HuH-7.5 (cell line): ENCODE results near the gene TAOK2.
"Not testable (repeated sequence)": the region's sequence is repeated elsewhere in the genome, so short reads cannot be mapped to it uniquely, and the experiment has no call there.

ENCODE experiments used
- DNase-seq: peaks from one replicate; pipeline ENCODE4 v3.0.0; 2011; ENCODE audit warnings: low spot score

The TAOK2 gene

DNA sequence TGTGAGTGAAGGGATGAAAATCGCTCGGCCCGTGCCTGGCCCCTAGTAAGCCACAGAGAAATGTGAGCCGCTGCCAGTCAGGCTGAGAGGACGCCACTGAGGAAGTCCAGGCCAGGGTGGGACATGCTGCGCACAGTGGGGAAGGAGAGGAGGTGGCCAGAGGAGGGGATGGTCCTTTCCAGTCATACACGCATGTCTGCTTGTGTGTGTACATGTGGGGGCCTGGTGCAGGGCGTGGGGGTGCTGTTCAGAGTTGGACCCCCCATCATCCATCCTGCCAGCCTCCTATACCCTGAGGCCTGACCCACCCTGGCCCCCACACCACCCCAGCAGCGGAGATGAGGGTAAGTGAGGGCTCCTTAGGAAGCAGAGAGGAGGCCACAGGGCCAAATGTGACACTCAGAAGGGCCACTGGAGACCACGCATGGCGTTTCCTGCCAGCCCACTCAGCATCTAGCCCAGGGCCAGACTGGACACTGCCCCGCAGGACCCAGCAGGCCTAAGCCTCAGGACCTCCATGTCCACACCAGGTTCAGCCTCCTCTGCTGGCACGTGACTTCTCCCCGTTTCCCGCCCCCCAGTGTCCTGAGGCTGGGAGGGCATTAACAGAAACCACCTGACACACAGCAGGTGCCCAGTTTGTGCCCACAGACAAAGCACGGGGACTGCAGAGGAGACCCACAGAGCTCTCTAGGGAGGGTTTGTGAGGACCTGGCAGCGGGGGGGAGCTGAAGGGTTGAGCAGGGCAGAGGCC, 30.2 kb downstream of the TAOK2 start:
- no peak for DNase-seq

GRCh38 chr16:30004424-30004776, 30.7 kb downstream of the TAOK2 start:
- no peak for DNase-seq

GRCh38 chr16:30004811-30005242, 31.2 kb downstream of the TAOK2 start:
- DNase-seq = no peak

GRCh38 chr16:30005341-30006094, 31.9 kb downstream of the TAOK2 start:
- DNase-seq = peak; percentile 89

GRCh38 chr16:30006095-30006473, 32.4 kb downstream of the TAOK2 start:
- no peak for DNase-seq

DNA sequence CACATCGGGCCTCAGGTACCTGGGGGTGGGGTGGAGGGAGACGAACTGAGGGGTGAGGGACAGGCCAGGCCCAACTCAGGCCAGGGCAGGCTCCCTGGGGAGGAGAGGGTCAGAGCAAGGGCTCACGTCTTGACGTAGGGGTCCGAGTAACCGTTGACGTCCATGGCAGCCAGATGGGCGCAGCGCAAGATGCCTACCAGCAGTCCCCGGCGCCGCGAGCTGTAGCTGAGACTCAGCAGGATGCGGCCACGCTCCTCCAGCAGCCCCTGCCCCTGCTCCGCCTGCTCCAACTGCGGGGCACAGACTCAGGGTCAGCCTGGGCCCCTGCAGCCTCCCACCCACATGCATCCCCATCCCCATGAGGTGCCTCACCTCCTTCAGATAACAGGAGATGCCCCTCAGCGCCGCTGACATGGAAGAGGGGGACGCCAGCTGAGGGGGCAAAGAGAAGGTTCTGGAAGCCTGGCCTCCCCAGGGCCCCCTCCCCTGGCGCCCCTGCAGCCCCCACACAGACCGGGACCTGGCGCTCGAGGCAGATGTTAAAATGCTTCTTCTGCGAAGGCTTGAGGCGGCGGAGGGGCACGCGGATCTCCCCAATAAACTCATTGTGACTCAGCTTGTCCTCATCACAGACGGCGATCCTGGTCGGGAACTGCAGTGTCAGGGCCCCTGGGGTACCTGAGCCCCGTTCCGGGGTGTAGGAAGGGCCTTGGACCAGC, 33.1 kb downstream of the TAOK2 start:
- no peak for DNase-seq

DNA sequence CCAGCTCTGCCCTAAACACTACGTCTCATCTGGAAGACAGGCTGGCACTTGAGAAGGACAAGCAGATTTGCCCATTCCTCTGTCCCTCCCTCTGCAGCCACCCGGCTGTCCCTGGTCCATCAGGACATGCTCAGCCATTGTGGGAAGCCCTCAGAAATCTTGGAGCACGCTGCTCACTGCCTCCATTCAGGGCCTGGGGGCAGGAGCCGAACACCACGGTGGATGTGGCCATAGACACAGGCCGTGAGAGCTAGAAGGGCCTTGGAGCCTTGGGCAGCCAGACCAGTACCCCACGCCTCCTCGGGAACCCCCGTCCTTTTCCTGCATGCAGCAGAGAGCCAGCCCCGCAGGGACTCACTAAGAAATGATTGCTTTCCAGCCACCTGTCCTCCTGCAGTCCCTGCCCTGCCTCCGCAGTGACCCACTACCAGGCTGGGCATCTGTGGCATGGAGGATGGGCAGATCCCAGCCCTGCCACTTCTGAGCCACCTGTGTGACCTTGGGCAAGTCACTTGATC, 33.8 kb downstream of the TAOK2 start:
- DNase-seq = no peak

DNA sequence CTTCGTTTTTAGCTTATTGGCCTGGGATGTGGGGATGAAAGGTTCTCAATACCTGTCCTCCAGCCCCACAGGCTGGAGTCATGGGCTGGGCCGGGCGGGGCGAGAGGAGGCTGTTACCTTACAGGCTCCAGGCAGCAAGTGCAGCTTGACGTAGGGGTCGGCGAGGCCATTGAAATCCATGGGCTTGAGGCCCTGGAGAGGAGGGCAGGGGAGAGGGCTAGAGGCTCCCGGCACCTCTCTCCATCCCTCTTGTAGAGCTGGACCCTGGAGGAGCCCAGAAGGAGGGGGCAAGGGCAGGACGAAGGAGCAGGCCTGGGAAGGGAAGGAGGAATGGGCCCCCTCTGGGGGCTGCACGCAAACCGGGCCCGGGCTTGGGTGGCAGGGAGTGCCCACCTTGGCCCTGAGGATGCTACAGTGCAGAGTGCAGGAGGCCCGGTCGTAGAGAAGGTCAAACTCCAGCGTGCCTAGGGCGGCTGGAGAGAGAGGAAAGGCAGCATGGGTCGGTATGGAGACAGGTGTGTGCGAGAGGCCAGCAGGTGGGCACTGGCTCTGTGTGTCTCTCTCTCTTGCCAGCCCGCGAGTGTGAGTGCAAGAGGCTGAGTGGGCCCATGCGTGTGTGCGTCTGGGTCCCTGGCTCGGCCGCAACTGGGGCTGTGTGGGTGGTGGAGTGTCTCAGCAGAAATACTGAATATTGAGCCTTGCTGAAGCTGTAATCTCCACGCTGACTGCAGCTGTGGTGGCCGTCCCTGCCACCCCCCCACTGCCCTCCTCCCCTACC, 35.6 kb downstream of the TAOK2 start:
- DNase-seq = no peak

DNA sequence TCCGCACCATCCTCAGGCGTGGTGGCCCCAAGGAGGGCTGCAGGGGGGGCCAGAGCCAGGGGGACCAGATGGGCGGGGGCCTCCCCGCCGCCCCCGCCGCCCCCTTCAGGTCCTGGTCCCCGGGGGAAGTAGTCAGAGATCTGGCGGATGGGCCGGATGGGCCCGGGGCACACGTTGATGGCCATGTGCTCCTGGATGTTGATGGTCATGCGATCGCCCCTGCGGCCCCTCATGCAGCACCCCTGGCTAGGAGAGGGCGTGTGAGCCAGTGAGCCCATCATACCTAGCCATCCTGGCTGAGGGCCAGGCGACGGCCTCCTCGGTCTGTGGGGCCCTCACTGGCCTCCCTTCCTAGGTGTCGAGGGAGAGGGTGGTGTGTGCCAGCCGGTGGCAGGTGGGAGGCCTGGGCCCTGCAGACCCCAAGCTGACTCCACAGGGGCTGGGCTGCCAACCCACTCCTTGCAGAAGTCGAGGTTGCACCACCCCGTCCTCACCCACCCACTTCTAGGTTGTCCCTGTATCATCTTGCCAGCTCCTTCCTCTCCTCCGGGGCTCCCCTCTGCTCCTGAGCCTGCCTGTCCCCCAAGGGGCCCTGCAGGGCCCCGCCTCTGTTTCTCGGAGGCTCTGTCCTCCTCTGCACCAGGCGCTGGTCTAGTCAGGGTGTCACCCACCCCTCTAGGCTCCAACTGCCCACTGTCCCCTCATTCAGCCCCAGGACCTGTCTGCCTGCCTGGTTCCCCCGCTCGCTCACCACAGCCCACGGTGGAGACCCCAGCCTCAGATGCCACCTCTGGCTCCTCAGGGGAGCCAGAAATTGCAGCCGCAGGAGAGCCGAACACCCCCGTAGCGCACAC, 36.5 kb downstream of the TAOK2 start:
- DNase-seq = no peak

DNA sequence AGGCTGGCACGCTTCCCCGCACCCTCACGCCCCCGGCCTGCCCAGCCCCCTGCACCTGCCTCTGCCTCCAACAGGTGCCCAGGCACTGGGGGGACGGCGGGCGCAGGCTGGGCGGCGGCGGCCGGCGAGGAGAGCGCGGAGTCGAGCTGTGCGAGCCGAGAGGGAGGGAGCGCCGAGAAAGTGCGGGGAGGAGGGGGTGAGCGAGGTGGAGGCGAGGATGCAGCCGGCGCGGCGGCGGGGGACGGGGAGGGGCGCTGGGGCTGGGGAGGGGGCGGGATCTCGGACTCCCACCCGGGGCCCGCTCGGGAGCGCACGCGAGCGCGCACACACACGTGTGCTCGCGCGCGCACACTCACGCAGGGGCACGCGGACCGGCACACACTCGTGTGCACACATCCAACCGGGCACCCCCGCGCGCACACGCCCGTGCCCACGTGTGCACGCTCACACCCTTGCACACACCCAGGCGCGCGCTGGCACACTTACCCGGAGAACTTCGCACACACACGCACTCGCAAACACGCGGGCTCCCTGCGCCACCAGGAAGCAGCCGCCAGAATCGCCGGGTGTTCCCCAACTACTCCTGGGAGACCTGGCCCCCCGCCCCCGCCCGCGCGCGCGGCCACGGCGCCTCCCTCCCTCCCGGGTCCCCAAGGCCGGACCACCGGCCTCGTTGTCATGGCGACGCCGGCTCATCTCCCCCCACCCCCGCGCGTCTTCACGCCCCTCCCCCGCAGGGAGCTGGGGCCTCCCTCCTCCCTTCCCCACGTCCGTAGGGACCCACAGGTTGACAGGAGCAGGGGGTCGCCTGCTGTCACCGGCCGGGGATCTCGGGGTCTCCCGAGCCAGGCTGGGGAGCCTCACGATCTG, 37.4 kb downstream of the TAOK2 start, which contains the start of gene DOC2A:
DOC2A (minus strand) TSS at position 184 of the 870 bp plus-strand sequence. CDS start 805 bp downstream, outside the sequence.
- DNase-seq = no peak

DNA sequence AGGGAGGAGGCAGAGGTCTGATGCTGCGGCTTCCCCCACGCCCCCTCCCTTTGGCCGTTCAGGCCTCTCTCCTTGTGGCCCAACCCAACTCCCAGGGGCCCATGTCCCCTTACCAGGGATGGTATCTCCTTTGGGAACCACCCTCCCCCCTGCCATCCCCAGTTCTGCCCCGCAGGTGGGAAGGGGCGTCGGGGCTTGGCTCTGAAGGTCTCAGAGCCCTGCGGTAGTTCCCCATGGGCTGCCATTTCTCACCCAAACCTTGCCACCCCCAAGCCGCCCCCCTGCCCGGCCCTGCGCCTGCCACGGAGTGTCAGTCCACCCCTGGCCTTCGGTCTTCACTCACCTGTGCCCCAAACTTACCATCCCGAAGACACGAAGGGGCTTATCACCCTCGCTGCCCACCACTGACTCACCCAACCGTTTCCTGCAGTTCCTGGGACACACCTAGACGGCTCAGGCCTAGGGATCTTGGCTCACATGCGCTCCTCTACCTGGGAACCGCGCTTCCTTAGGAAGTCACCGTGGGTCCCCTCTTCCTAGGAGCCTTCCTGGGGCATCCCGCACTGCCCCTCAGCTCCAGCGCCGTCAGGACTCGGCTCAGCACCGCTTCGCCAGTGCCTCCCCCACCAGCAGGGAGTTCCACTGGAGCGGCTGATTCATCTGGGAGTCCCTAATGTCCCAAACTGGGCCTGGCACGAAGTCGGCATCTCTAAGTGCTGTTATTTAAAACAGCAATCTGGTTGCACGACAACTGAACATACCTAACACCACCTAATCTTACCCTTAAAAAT, 38.2 kb downstream of the TAOK2 start:
- no peak for DNase-seq

DNA sequence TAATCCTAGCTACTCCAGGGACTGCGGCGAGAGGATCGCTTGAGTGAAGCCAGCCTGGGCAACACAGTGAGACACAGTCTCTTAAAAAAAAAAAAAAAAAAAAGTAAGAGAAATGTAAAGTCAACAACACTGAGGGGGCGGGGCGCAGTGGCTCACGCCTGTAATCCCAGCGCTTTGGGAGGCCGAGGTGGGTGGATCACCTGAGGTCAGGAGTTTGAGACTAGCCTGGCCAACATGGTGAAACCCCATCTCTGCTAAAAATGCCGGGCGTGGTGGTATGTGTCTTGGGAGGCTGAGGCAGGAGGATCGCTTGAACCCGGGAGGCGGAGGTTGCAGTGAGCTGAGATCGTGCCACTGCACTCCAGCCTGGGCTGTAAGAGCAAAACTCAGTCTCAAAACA, 38.9 kb downstream of the TAOK2 start:
- not testable (repeated sequence) for DNase-seq

DNA sequence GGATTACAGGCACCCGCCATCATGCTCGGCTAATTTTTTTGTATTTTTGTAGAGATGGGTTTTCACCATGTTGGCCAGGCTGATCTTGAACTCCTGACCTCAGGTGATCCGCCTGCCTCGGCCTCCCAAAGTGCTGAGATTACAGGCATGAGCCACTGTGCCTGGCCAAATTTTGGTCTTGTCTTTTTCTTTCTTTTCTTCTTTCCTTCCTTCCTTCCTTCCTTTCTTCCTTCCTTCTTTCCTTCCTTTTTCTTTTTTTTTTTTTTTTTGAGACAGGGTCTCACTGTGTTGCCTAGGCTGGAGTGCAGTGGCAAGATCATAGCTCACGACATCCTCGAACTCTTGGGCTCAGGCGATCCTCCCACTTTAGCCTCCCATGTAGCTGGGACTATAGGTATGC, 41.8 kb downstream of the TAOK2 start:
- DNase-seq = not testable (repeated sequence)

GRCh38 chr16:30016555-30017276, 43.0 kb downstream of the TAOK2 start:
- no peak for DNase-seq

DNA sequence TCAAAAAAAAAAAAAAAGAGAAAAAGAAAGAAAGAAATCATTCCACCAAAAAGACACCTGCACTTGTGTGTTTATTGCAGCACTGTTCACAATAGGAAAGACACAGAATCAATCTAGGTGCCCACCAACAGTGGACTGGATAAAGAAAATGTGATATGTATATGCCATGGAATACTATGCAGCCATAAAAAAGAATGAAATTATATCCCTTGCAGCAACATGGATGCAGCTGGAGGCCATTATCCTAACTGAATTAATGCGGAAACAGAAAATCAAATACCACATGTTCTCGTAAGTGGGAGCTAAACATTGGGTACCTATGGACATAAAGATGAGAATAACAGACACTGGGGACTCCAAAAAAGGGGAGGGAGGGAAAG, 43.6 kb downstream of the TAOK2 start:
- no peak for DNase-seq

GRCh38 chr16:30017937-30018336, 44.3 kb downstream of the TAOK2 start:
- DNase-seq = not testable (repeated sequence)

DNA sequence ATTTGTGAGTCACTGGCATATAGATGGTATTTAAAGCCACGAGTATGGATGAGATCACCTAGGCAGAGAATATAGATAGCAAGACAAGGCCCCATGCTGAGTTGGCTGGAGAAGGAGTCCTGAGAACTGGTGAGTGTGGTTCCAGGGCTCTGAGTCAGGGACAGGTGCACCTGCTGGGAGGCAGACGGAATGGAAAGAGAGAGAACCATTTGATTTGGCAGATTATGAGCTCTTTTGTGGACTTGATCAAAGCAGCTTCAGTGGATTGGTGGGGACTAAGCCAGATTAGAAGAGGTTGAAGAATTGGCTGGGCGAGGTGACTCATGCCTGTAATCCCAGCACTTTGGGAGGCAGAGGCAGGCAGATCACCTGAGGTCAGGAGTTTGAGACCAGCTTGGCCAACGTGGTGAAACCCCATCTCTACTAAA, 45.1 kb downstream of the TAOK2 start:
- DNase-seq = no peak

- DNase-seq = no peak
These were observed 49.2 kb downstream of the TAOK2 start, which contains the start of gene C16orf92 for GRCh38 chr16:30022887-30023286. TSS of gene C16orf92 (plus strand) at chr16:30023198. CDS start at chr16:30023341, 143 bp downstream.
